Thymus (tissue), 11 donors: ENCODE data around the gene CBL. TPM values are rescaled to one million over a fixed set of nuclear protein-coding genes. Genes with fewer than 3 reads are reported as not detected.
"Not testable (repeated sequence)": the region's sequence is repeated elsewhere in the genome, so short reads cannot be mapped to it uniquely, and the experiment has no call there.

ENCODE experiments used
- DNase-seq, 9 donors: peaks; one replicate each; pipeline ENCODE4 v3.0.0-alpha.2; 2013; ENCODE audit warnings: low spot score in 9 of 9, low read depth in 6 of 9, missing footprints in 1 of 9
- H3K27ac ChIP-seq, 2 donors: one replicate each; pipeline ENCODE4 v1.5.1; 2013; ENCODE audit warnings: control low read depth in 1 of 2, low read depth in 1 of 2, low read length in 1 of 2, mild to moderate bottlenecking in 1 of 2, moderate library complexity in 1 of 2
- H3K27me3 ChIP-seq, 2 donors: one replicate each; pipeline ENCODE4 v1.5.1; 2013; ENCODE audit warnings: low read length in 1 of 2; ENCODE audit not compliant: control insufficient read depth in 2 of 2, insufficient read depth in 1 of 2
- H3K36me3 ChIP-seq, 2 donors: one replicate each; pipeline ENCODE4 v1.5.1; 2013; ENCODE audit warnings: low read length in 1 of 2, mild to moderate bottlenecking in 1 of 2, moderate library complexity in 1 of 2; ENCODE audit not compliant: control insufficient read depth in 2 of 2, insufficient read depth in 2 of 2
- H3K4me1 ChIP-seq, 2 donors: one replicate each; pipeline ENCODE4 v1.5.1; 2013; ENCODE audit warnings: low read length in 2 of 2; ENCODE audit not compliant: control insufficient read depth in 2 of 2, insufficient read depth in 2 of 2
- H3K4me3 ChIP-seq, 2 donors: one replicate each; pipeline ENCODE4 v1.5.1; 2013; ENCODE audit warnings: low read length in 2 of 2, control low read depth in 1 of 2, mild to moderate bottlenecking in 1 of 2
- H3K9me3 ChIP-seq, 2 donors: one replicate each; pipeline ENCODE4 v1.5.1; 2013; ENCODE audit warnings: low read length in 1 of 2, mild to moderate bottlenecking in 1 of 2; ENCODE audit not compliant: control insufficient read depth in 2 of 2, insufficient read depth in 1 of 2
- WGBS: extraction: QIAGEN DNeasy Blood & Tissue Kit; methylation state at CpG from one replicate; pipeline ENCODE4 v1.1.7; 2013; 5-methylcytosine and 5-hydroxymethylcytosine counted together
- polyA plus RNA-seq: library from polyadenylated mRNA; stranded (reverse); fragments of 200-250 nt; gene quantifications from one replicate; pipeline ENCODE4 v1.2.3, GENCODE V29; 2013
- total RNA-seq: library from RNA; stranded (reverse); fragments of 120-200 nt; gene quantifications from one replicate; pipeline ENCODE4 v1.2.4, GENCODE V29; 2013
- donor health status: healthy.

CBL gene
- total and polyA plus RNA-seq, 2 donors: 9.2 to 21.9 TPM

GRCh38 chr11:119218141-119218878 is 12.2 kb downstream of the CBL start:
- no peak for DNase-seq
- H3K27ac ChIP-seq: no peak overlapping the region
- 97% methylated on average over 8 of the region's 8 CpGs for WGBS

GRCh38 chr11:119222308-119222707 is 16.2 kb downstream of the CBL start:
- whole genome bisulfite sequencing: 64% methylated on average over 2 of the region's 2 CpGs
- Histone ChIP-seq H3K9me3 (no peaks in the 10 kb centered on the region), H3K4me3 (no peak overlapping the region)

More at GRCh38 chr11:119218141-119218878, 12.2 kb downstream of the CBL start:
- Histone ChIP-seq H3K4me3 (no peak overlapping the region), H3K4me1 (peaks cover 0 to 3% of the 10 kb centered on the region in 2 donors), H3K9me3 (no peaks in the 10 kb centered on the region), H3K36me3 (peaks cover 8 to 11% of the 10 kb centered on the region in 2 donors), H3K27me3 (no peaks in the 10 kb centered on the region)

GRCh38 chr11:119222891-119223290 is 16.8 kb downstream of the CBL start:
- 98% methylated on average over 5 of the region's 5 CpGs for WGBS
- Histone ChIP-seq H3K9me3 (no peaks in the 10 kb centered on the region), H3K4me1 (peaks cover 0 to 3% of the 10 kb centered on the region in 2 donors), H3K4me3 (no peak overlapping the region), H3K27me3 (no peaks in the 10 kb centered on the region), H3K27ac (no peak overlapping the region), H3K36me3 (peaks cover 0 to 4% of the 10 kb centered on the region in 2 donors)
- no peak for DNase-seq

More at GRCh38 chr11:119222308-119222707, 16.2 kb downstream of the CBL start:
- no peaks in the 10 kb centered on the region for H3K27me3 ChIP-seq
- peaks cover 0 to 3% of the 10 kb centered on the region in 2 donors for H3K4me1 ChIP-seq
- no peak overlapping the region for H3K27ac ChIP-seq
- DNase-seq: no peak
- H3K36me3 ChIP-seq: peaks cover 0 to 5% of the 10 kb centered on the region in 2 donors

GRCh38 chr11:119223856-119224255 is 17.7 kb downstream of the CBL start:
- 96% methylated on average over 1 of the region's 1 CpG for WGBS
- DNase-seq: no peak
- Histone ChIP-seq H3K36me3 (peaks cover 0 to 4% of the 10 kb centered on the region in 2 donors), H3K27me3 (no peaks in the 10 kb centered on the region), H3K27ac (no peak overlapping the region), H3K9me3 (no peaks in the 10 kb centered on the region), H3K4me3 (no peak overlapping the region), H3K4me1 (peaks cover 6 to 7% of the 10 kb centered on the region in 2 donors)

- peak in 1 of 9 donors; percentile 31 for DNase-seq
- H3K27me3 ChIP-seq, H3K4me3 ChIP-seq, H3K4me1 ChIP-seq, H3K9me3 ChIP-seq: not testable (repeated sequence)
- peak overlapping the region in 1 of 2 donors; percentile 19 for H3K27ac ChIP-seq
- 65% methylated on average over 9 of the region's 9 CpGs for WGBS
- peaks cover 11 to 17% of the 10 kb centered on the region in 2 donors for H3K36me3 ChIP-seq
These were observed 22.6 kb downstream of the CBL start for GRCh38 chr11:119228535-119229287.

- Histone ChIP-seq H3K4me1 (peaks cover 7 to 10% of the 10 kb centered on the region in 2 donors), H3K4me3 (no peak overlapping the region), H3K36me3 (peaks cover 15 to 17% of the 10 kb centered on the region in 2 donors), H3K9me3 (no peaks in the 10 kb centered on the region), H3K27ac (no peak overlapping the region), H3K27me3 (no peaks in the 10 kb centered on the region)
- WGBS: 75% methylated on average over 3 of the region's 3 CpGs
- DNase-seq: no peak
These were observed 23.1 kb downstream of the CBL start for GRCh38 chr11:119229288-119229672.

- Histone ChIP-seq H3K36me3 (peaks cover 15 to 17% of the 10 kb centered on the region in 2 donors), H3K4me1 (peaks cover 7 to 10% of the 10 kb centered on the region in 2 donors), H3K9me3 (no peaks in the 10 kb centered on the region), H3K27me3 (no peaks in the 10 kb centered on the region), H3K4me3 (no peak overlapping the region), H3K27ac (no peak overlapping the region)
- no peak for DNase-seq
- WGBS: 95% methylated on average over 4 of the region's 4 CpGs
These were observed 23.6 kb downstream of the CBL start for GRCh38 chr11:119229741-119230140.

GRCh38 chr11:119236490-119236889 is 30.4 kb downstream of the CBL start:
- H3K36me3 ChIP-seq: peaks cover 27 to 42% of the 10 kb centered on the region in 2 donors
- H3K4me3 ChIP-seq: no peak overlapping the region
- DNase-seq: no peak
- peaks cover 13% of the 10 kb centered on the region in 2 donors for H3K4me1 ChIP-seq
- H3K27ac ChIP-seq: no peak overlapping the region
- H3K27me3 ChIP-seq: no peaks in the 10 kb centered on the region
- H3K9me3 ChIP-seq: no peaks in the 10 kb centered on the region

GRCh38 chr11:119236891-119237290 is 30.8 kb downstream of the CBL start:
- no peaks in the 10 kb centered on the region for H3K9me3 ChIP-seq
- no peak overlapping the region for H3K4me3 ChIP-seq
- 95% methylated on average over 1 of the region's 1 CpG for WGBS
- no peaks in the 10 kb centered on the region for H3K27me3 ChIP-seq
- DNase-seq: no peak
- H3K36me3 ChIP-seq: peaks cover 27 to 40% of the 10 kb centered on the region in 2 donors
- H3K4me1 ChIP-seq: peaks cover 17% of the 10 kb centered on the region in 2 donors
- H3K27ac ChIP-seq: no peak overlapping the region
